T-helper 17 cell (primary cell): Measurements from ENCODE around the gene SDC4. TPM values are rescaled to one million over a fixed set of nuclear protein-coding genes. Genes with fewer than 3 reads are reported as not detected.

ENCODE experiments used
- ATAC-seq: fragments of 150-1000 bp; cut with Tn5 transposase; 2 replicates; pipeline ENCODE4 v1.10.0; 2021; ENCODE audit warnings: mild to moderate bottlenecking, moderate library complexity
- DNase-seq, 3 donors: peaks; one replicate each; pipeline versions ENCODE4 v3.0.0 to v3.0.0-alpha.2; 2020 to 2021
- H3K9me3 ChIP-seq: one replicate; pipeline ENCODE4 v1.7.0; 2013; ENCODE audit warnings: low read length, mild to moderate bottlenecking; ENCODE audit not compliant: control insufficient read depth, poor library complexity, severe bottlenecking
- H3K27ac Mint-ChIP-seq: one replicate; pipeline ENCODE4 v1.8.0; 2022; ENCODE audit warnings: mild to moderate bottlenecking, moderate library complexity, mixed read lengths
- H3K27me3 Mint-ChIP-seq: one replicate; pipeline ENCODE4 v1.8.0; 2022; ENCODE audit warnings: mixed read lengths
- H3K36me3 Mint-ChIP-seq: one replicate; pipeline ENCODE4 v1.8.0; 2022; ENCODE audit warnings: low read depth, mixed read lengths
- H3K4me1 Mint-ChIP-seq: one replicate; pipeline ENCODE4 v1.8.0; 2022; ENCODE audit warnings: mild to moderate bottlenecking, mixed read lengths
- H3K4me3 Mint-ChIP-seq: one replicate; pipeline ENCODE4 v1.8.0; 2022; ENCODE audit warnings: mild to moderate bottlenecking, moderate library complexity, mixed read lengths
- total RNA-seq, 4 donors: library from RNA in 2 of 4; stranded (reverse) in 2 of 4; gene quantifications; one replicate each; pipeline ENCODE4 v1.2.3 and lab custom pipeline; 2022 to 2026

SDC4 gene
- total RNA-seq, 2 donors from 2014 or later = 2.7 to 5.3 TPM

GRCh38 chr20:45316150-45317080 lies 31.8 kb downstream of the SDC4 start:
- no peaks in the 10 kb centered on the region for H3K9me3 ChIP-seq
- peaks cover 53% of the 10 kb centered on the region for H3K27me3 Mint-ChIP-seq
- ATAC-seq = no peak
- DNase-seq = no peak
- peaks cover 2% of the 10 kb centered on the region for H3K36me3 Mint-ChIP-seq
- no peak overlapping the region for H3K27ac Mint-ChIP-seq
- H3K4me1 Mint-ChIP-seq = peaks cover 19% of the 10 kb centered on the region
- H3K4me3 Mint-ChIP-seq = no peak overlapping the region

- Mint-ChIP-seq H3K4me3 (no peak overlapping the region), H3K27me3 (peaks cover 61% of the 10 kb centered on the region), H3K27ac (no peak overlapping the region), H3K36me3 (peaks cover 5% of the 10 kb centered on the region), H3K4me1 (peaks cover 19% of the 10 kb centered on the region)
- ATAC-seq (no peak), DNase-seq (no peak)
- H3K9me3 ChIP-seq = no peaks in the 10 kb centered on the region
Measured at GRCh38 chr20:45315672-45316071, 32.6 kb downstream of the SDC4 start.

- Mint-ChIP-seq H3K4me3 (no peak overlapping the region), H3K27me3 (peaks cover 78% of the 10 kb centered on the region), H3K27ac (no peak overlapping the region), H3K36me3 (peaks cover 5% of the 10 kb centered on the region), H3K4me1 (peaks cover 13% of the 10 kb centered on the region)
- no peak for DNase-seq
- no peaks in the 10 kb centered on the region for H3K9me3 ChIP-seq
- no peak for ATAC-seq
Measured at GRCh38 chr20:45313943-45314342, 34.3 kb downstream of the SDC4 start.

DNA sequence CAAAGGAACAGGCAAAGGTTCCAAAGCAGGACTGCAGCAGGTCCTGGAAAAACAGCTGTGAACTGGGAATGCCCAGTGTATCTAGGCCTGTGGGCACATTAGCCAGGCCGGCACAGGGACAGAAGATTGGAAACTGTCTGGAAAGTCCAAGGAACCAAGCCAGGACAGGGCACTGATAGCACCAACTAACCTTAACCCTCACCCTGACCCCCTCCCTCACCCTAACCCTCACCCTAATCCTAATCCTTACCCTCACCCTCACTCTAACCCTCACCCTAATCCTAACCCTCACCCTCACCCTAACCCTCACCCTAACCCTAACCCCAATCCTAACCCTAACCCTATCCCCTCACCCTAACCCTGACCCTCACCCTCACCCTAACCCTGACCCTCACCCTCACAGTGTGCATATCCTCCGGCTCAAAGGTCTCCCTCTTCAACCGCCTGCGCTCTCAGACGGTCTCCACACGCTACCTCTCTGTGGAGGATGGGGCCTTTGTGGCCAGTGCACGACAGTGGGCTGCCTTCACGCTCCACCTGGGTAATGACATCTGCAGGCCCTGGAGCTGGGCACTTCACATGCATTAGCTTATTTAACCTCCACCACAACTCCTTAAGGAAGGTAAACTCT lies 35.0 kb downstream of the SDC4 start:
- ATAC-seq = no peak
- Mint-ChIP-seq H3K36me3 (peaks cover 5% of the 10 kb centered on the region), H3K4me3 (no peak overlapping the region), H3K27ac (no peak overlapping the region), H3K27me3 (peaks cover 78% of the 10 kb centered on the region), H3K4me1 (peaks cover 11% of the 10 kb centered on the region)
- H3K9me3 ChIP-seq = no peaks in the 10 kb centered on the region
- DNase-seq = no peak

DNA sequence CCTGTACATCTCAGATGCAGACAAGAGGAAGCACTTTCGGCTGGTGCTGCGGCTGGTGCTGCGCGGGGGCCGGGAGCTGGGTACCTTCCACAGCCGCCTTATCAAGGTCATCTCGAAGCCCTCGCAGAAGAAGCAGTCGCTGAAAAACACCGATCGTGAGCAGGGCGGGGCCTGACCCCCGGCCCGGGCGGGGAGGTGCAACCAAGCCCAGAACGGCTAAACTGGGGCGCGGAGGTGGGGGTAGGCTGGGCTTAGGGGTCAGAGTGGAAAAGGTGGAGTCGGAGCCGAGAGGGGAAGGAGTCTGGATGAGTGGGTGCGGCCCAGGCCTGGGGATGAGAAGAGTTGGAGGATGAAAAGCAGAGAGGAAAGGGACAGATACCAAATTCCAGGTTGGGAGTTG lies 36.0 kb downstream of the SDC4 start:
- no peak for ATAC-seq
- no peak for DNase-seq
- H3K36me3 Mint-ChIP-seq = peaks cover 5% of the 10 kb centered on the region
- peaks cover 11% of the 10 kb centered on the region for H3K4me1 Mint-ChIP-seq
- H3K9me3 ChIP-seq = no peaks in the 10 kb centered on the region
- peaks cover 80% of the 10 kb centered on the region for H3K27me3 Mint-ChIP-seq
- H3K4me3 Mint-ChIP-seq = no peak overlapping the region
- no peak overlapping the region for H3K27ac Mint-ChIP-seq

DNA sequence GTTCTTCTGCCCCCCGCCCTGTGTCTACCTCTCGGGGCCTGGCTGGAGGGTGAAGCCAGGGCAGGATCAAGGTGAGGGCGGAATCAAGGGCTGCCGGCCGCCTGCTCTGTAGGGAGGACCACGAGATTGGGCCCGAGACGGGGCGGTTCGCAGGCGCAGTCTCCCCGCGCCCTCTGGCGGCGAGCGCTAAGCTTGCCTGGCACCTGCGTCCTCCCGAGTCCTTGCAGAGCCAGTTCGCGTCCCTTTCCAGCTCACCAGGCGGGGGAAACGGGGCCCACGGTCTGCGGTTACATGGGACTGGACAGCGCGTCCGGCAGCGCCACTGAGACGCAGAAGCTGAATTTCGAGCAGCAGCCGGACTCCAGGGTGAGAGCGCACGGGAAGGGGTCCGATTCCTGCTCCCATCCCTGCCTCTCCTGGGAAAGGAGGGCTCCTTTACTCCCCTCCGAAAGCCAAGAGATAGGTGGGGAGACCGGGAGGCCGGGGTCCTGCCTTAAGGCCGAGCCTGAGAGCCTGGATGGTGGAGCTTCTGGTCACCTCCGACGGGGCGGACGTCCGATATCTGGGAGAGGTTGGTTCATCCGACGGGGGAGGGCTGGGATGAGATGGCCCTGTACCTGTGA lies 36.5 kb downstream of the SDC4 start:
- H3K27me3 Mint-ChIP-seq = peaks cover 78% of the 10 kb centered on the region
- no peak overlapping the region for H3K27ac Mint-ChIP-seq
- ATAC-seq = peak; percentile 82
- peaks cover 8% of the 10 kb centered on the region for H3K4me1 Mint-ChIP-seq
- no peaks in the 10 kb centered on the region for H3K9me3 ChIP-seq
- peaks cover 3% of the 10 kb centered on the region for H3K36me3 Mint-ChIP-seq
- H3K4me3 Mint-ChIP-seq = no peak overlapping the region
- DNase-seq = peak; percentile 26 to 53 (median 44)

GRCh38 chr20:45309075-45309474 lies 39.1 kb downstream of the SDC4 start:
- no peak for DNase-seq
- H3K9me3 ChIP-seq = no peaks in the 10 kb centered on the region
- Mint-ChIP-seq H3K4me3 (no peak overlapping the region), H3K4me1 (peaks cover 8% of the 10 kb centered on the region), H3K36me3 (peaks cover 3% of the 10 kb centered on the region), H3K27ac (no peak overlapping the region), H3K27me3 (peaks cover 76% of the 10 kb centered on the region)
- ATAC-seq = no peak

- Mint-ChIP-seq H3K4me1 (peaks cover 8% of the 10 kb centered on the region), H3K4me3 (no peak within 1 kb of the TSS)
- no peak for ATAC-seq
Measured at GRCh38 chr20:45308117-45308778, 40.0 kb downstream of the SDC4 start, which contains the start of gene MATN4. MATN4 (minus strand) TSS chr20:45308299; CDS start chr20:45305582, 2,717 bp downstream.

GRCh38 chr20:45307076-45307640 lies 41.1 kb downstream of the SDC4 start:
- H3K9me3 ChIP-seq = no peaks in the 10 kb centered on the region
- H3K27ac Mint-ChIP-seq = peak overlapping the region; percentile 45
- peaks cover 8% of the 10 kb centered on the region for H3K4me1 Mint-ChIP-seq
- DNase-seq (no peak), ATAC-seq (no peak)
- peaks cover 3% of the 10 kb centered on the region for H3K36me3 Mint-ChIP-seq
- no peak overlapping the region for H3K4me3 Mint-ChIP-seq
- H3K27me3 Mint-ChIP-seq = peaks cover 79% of the 10 kb centered on the region

More at GRCh38 chr20:45308117-45308778, 40.0 kb downstream of the SDC4 start, which contains the start of gene MATN4:
- peaks cover 3% of the 10 kb centered on the region for H3K36me3 Mint-ChIP-seq
- no peaks in the 10 kb centered on the region for H3K9me3 ChIP-seq
- H3K27me3 Mint-ChIP-seq = peaks cover 76% of the 10 kb centered on the region
- no peak for DNase-seq
- H3K27ac Mint-ChIP-seq = peak within 1 kb of the TSS; percentile 45

DNA sequence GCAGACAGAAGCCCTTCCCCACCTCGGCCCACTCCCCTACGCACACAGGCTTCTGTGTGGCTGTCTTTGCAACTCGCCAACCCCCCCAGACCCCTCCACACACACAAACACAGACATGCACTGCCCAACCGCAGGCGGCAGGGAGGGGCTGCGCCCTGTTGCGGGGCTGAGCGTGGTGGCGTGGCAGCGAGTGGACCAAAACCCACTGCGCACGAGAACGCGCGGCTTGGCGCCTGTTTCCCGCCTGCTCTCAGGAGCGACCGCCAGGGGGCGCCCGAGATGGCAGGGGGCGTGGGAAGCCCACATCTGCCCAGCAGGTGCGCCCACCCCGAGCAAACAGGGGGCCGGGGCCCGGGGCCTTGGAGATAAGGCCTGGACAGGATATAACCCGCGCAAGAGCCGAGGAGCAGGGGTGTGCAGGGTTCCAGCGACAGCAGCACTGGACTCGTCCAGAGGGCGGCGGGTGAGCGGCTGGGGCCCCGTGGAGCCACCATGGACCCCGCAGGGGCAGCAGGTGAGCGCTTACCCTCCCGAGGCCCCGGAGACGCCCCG lies 41.7 kb downstream of the SDC4 start, which contains the start of gene RBPJL:
TSS of gene RBPJL (plus strand) at position 410 of the 552 bp plus-strand sequence. CDS start at position 493, 83 bp downstream.
- no peaks in the 10 kb centered on the region for H3K9me3 ChIP-seq
- peaks cover 11% of the 10 kb centered on the region for H3K4me1 Mint-ChIP-seq
- peaks cover 5% of the 10 kb centered on the region for H3K36me3 Mint-ChIP-seq
- H3K4me3 Mint-ChIP-seq = no peak within 1 kb of the TSS
- ATAC-seq (peak; percentile 41), DNase-seq (peak in 2 of 3 donors; percentile 36 to 45)
- H3K27ac Mint-ChIP-seq = peak within 1 kb of the TSS; percentile 45
- H3K27me3 Mint-ChIP-seq = peaks cover 79% of the 10 kb centered on the region

DNA sequence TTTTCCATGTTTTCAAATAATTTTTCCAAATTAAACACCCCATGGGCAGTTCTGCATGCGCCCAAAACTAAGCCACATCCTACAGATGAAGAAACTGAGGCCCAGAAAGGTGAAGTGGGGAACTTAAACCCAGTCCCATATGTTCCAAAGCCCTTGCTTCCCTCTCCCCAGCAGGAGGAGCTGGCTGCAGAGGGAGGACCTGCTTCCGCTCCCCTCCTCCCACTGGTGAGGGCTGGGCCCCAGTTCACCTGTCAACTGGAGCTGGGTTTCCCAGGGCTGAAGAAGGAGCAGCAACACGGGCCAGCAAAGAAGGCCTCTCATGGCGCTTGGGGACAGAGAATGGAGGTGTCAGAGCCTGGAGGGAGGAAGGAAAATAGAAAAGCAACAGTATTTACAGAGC lies 43.0 kb downstream of the SDC4 start:
- peaks cover 5% of the 10 kb centered on the region for H3K4me1 Mint-ChIP-seq
- no peak overlapping the region for H3K27ac Mint-ChIP-seq
- no peak for ATAC-seq
- peaks cover 75% of the 10 kb centered on the region for H3K27me3 Mint-ChIP-seq
- H3K36me3 Mint-ChIP-seq = peaks cover 2% of the 10 kb centered on the region
- H3K9me3 ChIP-seq = no peaks in the 10 kb centered on the region
- H3K4me3 Mint-ChIP-seq = no peak overlapping the region
- no peak for DNase-seq

DNA sequence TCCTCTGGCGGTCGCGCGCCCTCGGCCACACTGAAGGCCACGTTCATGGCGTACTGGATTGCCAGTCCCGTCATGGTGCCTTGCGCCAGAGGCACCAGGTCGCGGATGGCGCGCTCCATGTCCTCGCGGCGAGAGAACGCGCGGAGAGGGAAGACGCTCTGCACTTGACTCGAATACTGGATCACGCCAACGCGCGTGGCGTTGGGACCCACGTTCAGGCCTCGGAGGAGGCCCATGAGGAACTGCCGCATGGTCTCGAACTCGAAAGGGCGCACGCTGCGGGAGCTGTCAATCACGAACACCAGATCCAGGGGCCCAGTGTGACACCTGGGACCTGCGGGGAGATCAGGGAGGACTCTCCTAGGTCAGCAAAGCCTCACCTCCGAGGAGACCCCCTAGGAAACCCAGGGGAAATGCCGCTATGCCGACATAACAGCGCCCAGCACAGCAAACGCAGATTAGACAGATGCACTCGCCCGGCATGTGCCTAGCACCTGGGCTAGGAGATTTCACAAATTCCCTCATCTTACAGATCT lies 43.7 kb downstream of the SDC4 start:
- H3K4me3 Mint-ChIP-seq = no peak overlapping the region
- peaks cover 5% of the 10 kb centered on the region for H3K4me1 Mint-ChIP-seq
- DNase-seq = no peak
- peaks cover 75% of the 10 kb centered on the region for H3K27me3 Mint-ChIP-seq
- no peak overlapping the region for H3K27ac Mint-ChIP-seq
- no peaks in the 10 kb centered on the region for H3K9me3 ChIP-seq
- ATAC-seq = no peak
- H3K36me3 Mint-ChIP-seq = peaks cover 2% of the 10 kb centered on the region
